NCI-H1436 treated with DMSO at 0.1 percent for 48 hours (cell line): ENCODE measurements around the gene GRAMD4.

Experiments
- DNase-seq: peaks from one replicate; lab custom pipeline; 2025; lab: John Stamatoyannopoulos, UW

Gene GRAMD4

GRCh38 chr22:46693634-46694415 is 73.6 kb downstream of the GRAMD4 start:
- no peak for DNase-seq

- no peak for DNase-seq
These were observed 74.4 kb downstream of the GRAMD4 start for GRCh38 chr22:46694416-46695170.

GRCh38 chr22:46695346-46696228 is 75.4 kb downstream of the GRAMD4 start:
- DNase-seq: no peak

DNA sequence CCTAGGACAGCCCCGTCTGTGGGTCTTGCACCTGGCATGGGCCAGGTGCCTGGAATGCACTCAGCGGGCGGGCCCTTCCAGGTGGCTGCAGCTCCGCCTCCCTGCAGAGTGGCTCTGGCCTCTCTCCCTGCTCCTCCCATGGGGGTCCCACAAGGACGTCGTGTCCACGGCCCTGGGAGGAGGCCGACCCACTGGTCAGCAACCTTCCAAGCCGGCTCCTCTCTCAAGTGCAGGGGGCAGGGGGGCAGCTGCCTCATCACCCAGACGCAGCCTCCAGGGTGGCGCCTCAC is 76.0 kb downstream of the GRAMD4 start:
- no peak for DNase-seq

- no peak for DNase-seq
These were observed 76.4 kb downstream of the GRAMD4 start for GRCh38 chr22:46696614-46697013.

GRCh38 chr22:46697811-46698515 is 77.8 kb downstream of the GRAMD4 start:
- no peak for DNase-seq

- DNase-seq: no peak
These were observed 78.9 kb downstream of the GRAMD4 start for GRCh38 chr22:46699091-46699490.

DNA sequence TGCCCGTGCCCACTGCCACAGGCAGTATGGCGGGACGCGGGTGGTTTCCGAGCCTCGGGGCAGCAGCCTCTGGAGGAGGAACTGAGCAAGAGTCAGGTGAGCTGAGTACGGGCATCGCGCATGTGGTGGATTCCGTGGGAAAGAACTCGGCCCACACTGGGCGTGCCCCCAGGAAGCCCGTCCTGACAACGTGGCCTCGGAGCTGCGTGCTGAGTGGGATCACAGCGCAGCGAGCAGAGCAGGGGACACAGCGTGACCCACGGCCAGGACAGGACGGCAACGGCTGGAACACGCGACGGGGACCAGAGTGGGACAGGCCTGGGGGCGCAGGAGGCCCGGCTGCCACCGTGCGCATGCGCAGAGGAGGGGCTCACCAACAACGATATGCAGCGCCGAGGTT is 81.1 kb downstream of the GRAMD4 start:
- DNase-seq: no peak

- DNase-seq: no peak
These were observed 83.2 kb downstream of the GRAMD4 start for GRCh38 chr22:46703171-46703995.

DNA sequence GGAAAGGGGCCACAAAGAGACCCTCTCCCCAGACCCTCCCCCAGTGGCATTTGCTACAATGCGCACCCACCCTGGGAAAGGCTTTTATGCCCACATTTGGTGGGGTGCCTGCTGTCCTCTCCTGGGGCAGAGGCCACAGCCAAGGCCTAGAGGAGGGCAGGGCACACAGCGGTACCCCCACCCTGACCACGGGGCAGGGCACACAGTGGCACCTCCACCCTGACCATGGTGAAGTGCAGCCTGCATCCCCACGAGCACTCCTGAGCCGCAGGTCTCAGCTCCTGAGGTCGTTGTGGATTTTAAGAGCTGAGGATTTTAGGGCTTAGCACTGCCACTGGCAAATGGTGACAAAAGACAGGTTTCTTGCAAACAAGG is 83.8 kb downstream of the GRAMD4 start:
- DNase-seq: no peak

GRCh38 chr22:46706060-46706459 is 85.9 kb downstream of the GRAMD4 start:
- no peak for DNase-seq

- no peak for DNase-seq
These were observed 87.1 kb downstream of the GRAMD4 start for GRCh38 chr22:46707305-46707704.

DNA sequence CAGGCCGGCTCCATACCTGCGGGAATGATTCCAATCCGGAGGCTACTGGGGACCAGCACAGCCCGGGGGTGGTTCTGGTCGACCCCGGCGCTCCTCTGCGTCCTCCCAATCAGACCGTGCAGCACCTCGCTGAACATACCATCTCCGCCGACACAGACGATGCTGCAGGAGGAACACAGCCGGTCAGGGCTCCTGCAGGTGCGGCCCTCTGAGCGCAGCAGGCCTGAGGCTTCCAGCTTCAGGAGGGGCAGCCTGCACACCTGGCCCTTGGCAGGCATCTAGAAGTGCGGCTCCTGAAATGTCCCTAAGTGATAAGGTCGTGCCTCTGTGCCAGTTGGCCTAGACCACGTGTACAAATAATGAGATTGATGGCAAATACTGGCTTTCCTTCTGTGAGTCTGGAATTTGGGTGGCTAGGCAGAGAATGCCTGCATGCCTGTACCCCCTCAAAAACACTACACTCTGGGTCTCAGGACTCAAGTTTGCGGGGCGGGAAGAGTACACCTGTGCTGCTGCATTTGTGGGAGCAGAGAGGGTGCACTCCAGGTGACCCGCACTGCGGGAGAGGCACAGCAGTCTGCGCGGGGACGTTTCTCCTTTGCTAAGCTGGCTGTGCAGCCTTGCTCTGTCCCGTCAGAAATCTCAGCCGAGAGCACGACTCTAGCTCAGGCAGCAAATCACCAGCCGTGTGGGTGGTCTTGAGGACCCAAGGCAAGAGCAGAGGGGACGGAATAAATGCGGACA is 87.8 kb downstream of the GRAMD4 start:
- DNase-seq: no peak

- DNase-seq: no peak
These were observed 88.7 kb downstream of the GRAMD4 start for GRCh38 chr22:46708766-46709330.

DNA sequence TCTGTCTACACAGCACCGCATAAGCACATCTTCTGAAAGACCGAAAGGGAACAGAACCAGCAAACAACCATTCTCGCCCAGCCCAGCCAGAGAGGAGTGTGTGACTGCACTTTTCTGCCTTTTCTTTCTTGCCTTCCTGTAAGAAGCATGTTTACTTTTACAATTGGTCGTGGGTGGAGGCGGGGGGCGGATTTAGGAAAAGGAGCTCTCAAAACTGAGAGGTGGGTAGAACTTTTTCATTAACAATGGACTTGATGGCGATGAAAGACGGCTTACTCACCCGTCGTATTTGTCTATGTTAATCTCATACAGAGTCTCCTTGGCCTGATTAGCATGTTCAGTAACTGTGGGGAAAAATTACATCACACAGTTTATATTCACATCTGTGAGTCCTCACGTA is 90.6 kb downstream of the GRAMD4 start:
- DNase-seq: no peak

GRCh38 chr22:46712288-46712687 is 92.1 kb downstream of the GRAMD4 start:
- no peak for DNase-seq

DNA sequence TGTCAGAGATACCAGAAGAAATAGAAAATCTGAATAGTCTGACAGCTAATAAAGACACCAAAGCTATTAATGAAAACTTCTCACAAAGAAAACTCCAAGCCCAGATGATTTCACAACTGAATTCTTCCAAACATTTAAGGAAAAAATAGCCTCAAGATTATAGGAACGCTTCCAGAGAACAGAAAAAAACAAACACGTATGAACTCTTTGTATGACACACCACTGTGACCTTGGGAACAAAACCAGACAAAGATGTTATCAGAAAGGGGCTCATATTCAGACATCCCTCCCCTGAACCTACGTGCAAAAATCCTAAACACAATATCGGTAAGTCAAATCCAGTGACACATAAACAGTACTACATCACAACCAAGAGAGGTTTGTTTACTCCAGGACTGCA is 94.4 kb downstream of the GRAMD4 start:
- no peak for DNase-seq

- no peak for DNase-seq
These were observed 99.7 kb downstream of the GRAMD4 start for GRCh38 chr22:46719921-46720320.

DNA sequence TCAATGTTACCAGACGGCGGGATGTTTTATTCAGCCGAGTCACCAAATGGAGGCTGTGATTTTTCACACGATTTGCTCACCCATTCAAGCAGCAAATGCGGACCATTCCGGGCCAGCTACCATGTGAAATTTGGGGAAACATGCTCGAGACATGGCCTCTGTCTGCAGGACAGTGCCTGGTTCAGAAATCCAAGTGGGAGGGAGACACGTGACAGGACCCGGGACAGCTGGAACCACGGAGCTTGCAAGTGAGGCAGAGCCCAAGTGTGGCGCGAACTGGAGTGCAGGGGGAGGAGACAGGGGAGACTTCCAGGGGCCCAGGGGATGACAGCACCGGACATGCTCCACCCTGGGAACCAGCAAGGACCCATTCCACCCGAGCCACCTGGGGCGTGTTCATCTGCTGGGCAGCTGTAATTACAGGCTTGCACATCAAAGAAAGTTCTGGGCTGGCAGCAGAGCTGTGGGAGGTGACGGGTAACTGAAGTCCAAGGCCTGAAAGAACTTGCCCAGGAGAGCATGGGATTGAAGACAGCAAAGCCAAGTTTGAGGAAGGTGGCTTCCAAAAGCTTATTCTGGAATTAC is 101.4 kb downstream of the GRAMD4 start:
- no peak for DNase-seq

DNA sequence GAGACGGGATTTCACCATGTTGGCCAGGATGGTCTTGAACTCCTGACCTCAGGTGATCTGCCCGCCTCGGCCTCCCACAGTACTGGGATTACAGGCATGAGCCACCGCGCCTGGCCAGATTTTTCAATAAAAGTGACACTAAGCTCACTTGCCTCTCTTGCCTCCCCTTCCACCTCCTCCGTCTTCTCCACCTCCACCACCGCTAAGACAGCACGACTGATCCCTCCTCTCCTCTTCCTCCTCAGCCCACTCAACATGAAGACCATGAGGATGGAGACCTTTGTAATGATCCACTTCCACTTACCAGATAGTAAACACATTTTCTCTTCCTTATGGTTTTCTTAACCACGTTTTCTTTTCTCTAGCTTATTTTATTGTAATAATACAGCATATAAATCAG is 103.7 kb downstream of the GRAMD4 start:
- no peak for DNase-seq
